Naive thymus-derived CD4-positive, alpha-beta T cell (primary cell): Measurements from ENCODE around the gene HPGDS. TPM values are rescaled to one million over a fixed set of nuclear protein-coding genes. Genes with fewer than 3 reads are reported as not detected.
A peak's percentile ranks its signal among the peaks of the same experiment; 100 is the strongest.

Experiments used
- ATAC-seq: fragments of 150-1000 bp; cut with Tn5 transposase; 2 replicates; pipeline ENCODE4 v1.10.0; 2021; ENCODE audit warnings: mild to moderate bottlenecking, moderate library complexity
- CTCF ChIA-PET: fragments of 350-600 bp; sonication (Branson Sonifier 250); formaldehyde crosslinking; loops from one replicate; lab custom pipeline; 2021; ENCODE audit warnings: antibody characterized with exemption; lab: Charles Lee
- POLR2A ChIA-PET: fragments of 350-600 bp; sonication (Branson Sonifier 250); formaldehyde crosslinking; loops from one replicate; lab custom pipeline; 2021; ENCODE audit warnings: antibody characterized with exemption, inconsistent platforms; lab: Charles Lee
- DNase-seq, 9 donors: peaks; one replicate each; pipeline versions ENCODE4 v3.0.0 to v3.0.0-alpha.2; 2020 to 2022; ENCODE audit warnings: mixed read lengths in 1 of 9
- H3K27ac ChIP-seq: one replicate; pipeline ENCODE4 v1.7.0; 2013; ENCODE audit warnings: mild to moderate bottlenecking, low read depth, low read length, moderate library complexity
- H3K27me3 ChIP-seq, 2 donors: one replicate each; pipeline ENCODE4 v1.7.0; 2013; ENCODE audit warnings: low read length in 2 of 2, mild to moderate bottlenecking in 2 of 2, moderate library complexity in 2 of 2; ENCODE audit not compliant: control insufficient read depth in 2 of 2, insufficient read depth in 2 of 2
- H3K36me3 ChIP-seq, 3 experiments: 1 replicate in 2 of 3; 2 replicates in 1 of 3; pipeline ENCODE4 v1.7.0; 2013; ENCODE audit warnings: low read length in 3 of 3, mild to moderate bottlenecking in 3 of 3, moderate library complexity in 1 of 3; ENCODE audit not compliant: insufficient read depth in 3 of 3, control insufficient read depth in 2 of 3
- H3K4me1 ChIP-seq, 2 donors: one replicate each; pipeline ENCODE4 v1.7.0; 2013; ENCODE audit warnings: low read length in 2 of 2, mild to moderate bottlenecking in 2 of 2, moderate library complexity in 1 of 2; ENCODE audit not compliant: control insufficient read depth in 2 of 2, insufficient read depth in 2 of 2
- H3K4me3 ChIP-seq: 2 replicates; pipeline ENCODE4 v1.7.0; 2013; ENCODE audit warnings: mild to moderate bottlenecking, low read length
- H3K9me3 ChIP-seq, 3 experiments: 1 replicate in 2 of 3; 2 replicates in 1 of 3; pipeline ENCODE4 v1.7.0; 2013; ENCODE audit warnings: low read length in 3 of 3; ENCODE audit not compliant: control insufficient read depth in 2 of 3
- H3K27ac Mint-ChIP-seq, 9 donors: one replicate each; pipeline ENCODE4 v1.8.0; 2020 to 2022; ENCODE audit warnings: mixed read lengths in 9 of 9, mild to moderate bottlenecking in 8 of 9, moderate library complexity in 5 of 9, inconsistent platforms in 2 of 9
- H3K27me3 Mint-ChIP-seq, 5 donors: one replicate each; pipeline ENCODE4 v1.8.0; 2021 to 2022; ENCODE audit warnings: mixed read lengths in 5 of 5, mild to moderate bottlenecking in 1 of 5
- H3K36me3 Mint-ChIP-seq, 5 donors: one replicate each; pipeline ENCODE4 v1.8.0; 2020 to 2022; ENCODE audit warnings: mixed read lengths in 5 of 5, mild to moderate bottlenecking in 3 of 5, inconsistent platforms in 1 of 5
- H3K4me1 Mint-ChIP-seq, 7 donors: one replicate each; pipeline ENCODE4 v1.8.0; 2020 to 2022; ENCODE audit warnings: mixed read lengths in 7 of 7, mild to moderate bottlenecking in 3 of 7, inconsistent platforms in 1 of 7
- H3K4me3 Mint-ChIP-seq, 10 donors: one replicate each; pipeline ENCODE4 v1.8.0; 2020 to 2022; ENCODE audit warnings: mild to moderate bottlenecking in 10 of 10, mixed read lengths in 10 of 10, moderate library complexity in 6 of 10, inconsistent platforms in 2 of 10
- H3K9me3 Mint-ChIP-seq, 11 donors: one replicate each; pipeline ENCODE4 v1.8.0; 2020 to 2022; ENCODE audit warnings: mixed read lengths in 11 of 11, mild to moderate bottlenecking in 4 of 11, inconsistent platforms in 1 of 11, moderate library complexity in 1 of 11
- intact Hi-C, 2 donors: fragments of 100-400 bp; cut with micrococcal nuclease; formaldehyde crosslinking; loops; one replicate each; pipeline ENCODE4 v1.15.1; 2023
- polyA plus RNA-seq, 2 donors: library from polyadenylated mRNA; unstranded; fragments of 300-500 nt; fragmentation: Illumina TruSeq; gene quantifications; one replicate each; pipeline ENCODE4 v1.2.3, GENCODE V29; 2021
- total RNA-seq, 6 experiments: library from RNA in 5 of 6; stranded (reverse) in 5 of 6; gene quantifications; 1 replicate in 5 of 6; 2 replicates in 1 of 6; pipeline ENCODE4 v1.2.3 and lab custom pipeline; 2021 to 2026

The HPGDS gene
- total and polyA plus RNA-seq, 7 experiments from 2014 or later: 0.72 to 2.3 TPM; not detected in 5

DNA sequence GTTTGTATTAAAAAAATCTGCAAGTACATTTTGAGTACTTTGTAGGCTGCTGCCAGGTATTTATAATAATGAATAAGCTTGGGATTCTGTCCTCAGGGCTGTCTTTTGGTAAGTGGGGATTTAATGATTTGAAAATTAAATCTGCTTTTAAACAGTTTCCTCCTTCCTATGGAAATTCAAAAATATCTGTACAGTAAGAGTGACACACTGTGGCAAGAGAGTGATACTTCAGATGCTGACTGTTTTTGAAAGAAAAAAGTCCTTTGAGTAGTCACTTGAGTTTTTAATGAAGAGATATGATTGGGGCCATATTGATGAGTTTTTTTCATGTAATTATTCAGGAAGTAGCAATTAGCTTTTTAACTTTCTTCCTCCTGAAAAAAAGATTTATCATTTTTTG, 85.8 kb downstream of the HPGDS start:
- ATAC-seq (no peak), DNase-seq (peak in 1 of 9 donors; percentile 1)
- Histone ChIP-seq H3K36me3 (peaks cover 0 to 13% (median 0%) of the 10 kb centered on the region in 3 experiments), H3K27me3 (no peaks in the 10 kb centered on the region), H3K4me3 (no peak overlapping the region), H3K4me1 (no peaks in the 10 kb centered on the region), H3K9me3 (no peaks in the 10 kb centered on the region), H3K27ac (no peak overlapping the region)
- POLR2A ChIA-PET: no interaction called here
- intact Hi-C loops: loop anchor here (5.0 kb wide), 3 partner anchors 360 to 470 kb away; no protein-coding TSS in a partner anchor
- H3K4me1 Mint-ChIP-seq: peaks cover 0 to 9% (median under 1%) of the 10 kb centered on the region in 7 donors
- H3K4me3 Mint-ChIP-seq: no peak overlapping the region
- peak overlapping the region in 1 of 9 donors; percentile 15 for H3K27ac Mint-ChIP-seq
- no peaks in the 10 kb centered on the region for H3K9me3 Mint-ChIP-seq
- H3K36me3 Mint-ChIP-seq: peaks cover 5 to 41% (median 12%) of the 10 kb centered on the region in 5 donors
- no peaks in the 10 kb centered on the region for H3K27me3 Mint-ChIP-seq
- CTCF ChIA-PET: no interaction called here

DNA sequence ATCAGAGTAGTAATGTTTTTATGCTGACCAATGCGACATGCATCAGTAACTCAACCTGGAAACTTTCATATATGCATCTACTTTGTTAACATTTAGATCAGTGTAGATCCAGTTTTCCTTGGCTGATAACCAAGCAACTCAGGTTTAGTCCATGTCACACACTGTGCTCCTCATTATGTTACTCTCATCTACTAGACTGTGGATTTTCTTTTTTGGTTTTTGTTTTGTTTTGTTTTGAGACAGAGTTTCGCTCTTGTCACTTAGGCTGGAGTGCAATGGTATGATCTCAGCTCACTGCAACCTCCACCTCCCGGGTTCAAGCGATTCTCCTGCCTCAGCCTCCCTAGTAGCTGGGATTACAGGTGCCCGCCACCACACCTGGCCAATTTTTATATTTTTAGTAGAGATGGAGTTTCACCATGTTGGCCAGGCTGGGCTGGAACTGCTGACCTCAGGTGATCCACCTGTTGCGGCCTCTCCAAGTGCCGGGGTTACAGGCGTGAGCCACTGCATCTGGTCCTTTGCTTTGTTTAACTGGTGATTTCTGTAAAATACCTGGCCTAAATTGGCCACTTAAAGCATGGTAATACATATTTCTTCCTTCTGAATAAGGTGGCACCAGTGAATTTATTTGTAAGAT, 86.4 kb downstream of the HPGDS start:
- Mint-ChIP-seq H3K4me3 (no peak overlapping the region), H3K4me1 (peaks cover 0 to 9% (median 0%) of the 10 kb centered on the region in 7 donors), H3K9me3 (no peaks in the 10 kb centered on the region), H3K27ac (peak overlapping the region in 1 of 9 donors; percentile 15), H3K27me3 (no peaks in the 10 kb centered on the region), H3K36me3 (peaks cover 5 to 43% (median 11%) of the 10 kb centered on the region in 5 donors)
- H3K36me3 ChIP-seq: peaks cover 0 to 12% (median 0%) of the 10 kb centered on the region in 3 experiments
- ATAC-seq (no peak), DNase-seq (no peak)
- H3K4me1 ChIP-seq: no peaks in the 10 kb centered on the region
- H3K9me3 ChIP-seq: no peaks in the 10 kb centered on the region
- CTCF ChIA-PET: no interaction called here
- no peaks in the 10 kb centered on the region for H3K27me3 ChIP-seq
- H3K27ac ChIP-seq: no peak overlapping the region
- intact Hi-C loops: loop anchor here (5.0 kb wide), 3 partner anchors 359 to 469 kb away; no protein-coding TSS in a partner anchor
- POLR2A ChIA-PET: no interaction called here
- no peak overlapping the region for H3K4me3 ChIP-seq

- H3K9me3 Mint-ChIP-seq: no peaks in the 10 kb centered on the region
- peaks cover 6 to 53% (median 19%) of the 10 kb centered on the region in 5 donors for H3K36me3 Mint-ChIP-seq
- Histone ChIP-seq H3K36me3 (peaks cover 4 to 19% (median 5%) of the 10 kb centered on the region in 3 experiments), H3K9me3 (no peaks in the 10 kb centered on the region), H3K27ac (no peak overlapping the region), H3K4me3 (no peak overlapping the region), H3K27me3 (no peaks in the 10 kb centered on the region), H3K4me1 (no peaks in the 10 kb centered on the region)
- POLR2A ChIA-PET: no interaction called here
- no peak overlapping the region for H3K27ac Mint-ChIP-seq
- intact Hi-C loops: no loop called here
- ATAC-seq (no peak), DNase-seq (no peak)
- peaks cover 0 to 9% (median 0%) of the 10 kb centered on the region in 7 donors for H3K4me1 Mint-ChIP-seq
- H3K27me3 Mint-ChIP-seq: no peaks in the 10 kb centered on the region
- CTCF ChIA-PET: no interaction called here
- H3K4me3 Mint-ChIP-seq: no peak overlapping the region
Measured at GRCh38 chr4:94253036-94253435, 89.6 kb downstream of the HPGDS start.

GRCh38 chr4:94251094-94251493, 91.5 kb downstream of the HPGDS start:
- no peaks in the 10 kb centered on the region for H3K27me3 ChIP-seq
- peaks cover 4 to 51% (median 19%) of the 10 kb centered on the region in 5 donors for H3K36me3 Mint-ChIP-seq
- H3K27me3 Mint-ChIP-seq: no peaks in the 10 kb centered on the region
- no peaks in the 10 kb centered on the region for H3K4me1 ChIP-seq
- H3K27ac Mint-ChIP-seq: no peak overlapping the region
- POLR2A ChIA-PET: no interaction called here
- no peak overlapping the region for H3K4me3 Mint-ChIP-seq
- intact Hi-C loops: loop anchor here in 1 of 2 donors (2.0 kb wide), 2 partner anchors 14 to 16 kb away; no protein-coding TSS in a partner anchor
- no peak overlapping the region for H3K27ac ChIP-seq
- H3K4me3 ChIP-seq: no peak overlapping the region
- peaks cover 4 to 28% (median 5%) of the 10 kb centered on the region in 3 experiments for H3K36me3 ChIP-seq
- no peaks in the 10 kb centered on the region for H3K9me3 Mint-ChIP-seq
- H3K9me3 ChIP-seq: no peaks in the 10 kb centered on the region
- peaks cover 0 to 9% (median 0%) of the 10 kb centered on the region in 7 donors for H3K4me1 Mint-ChIP-seq
- DNase-seq (no peak), ATAC-seq (no peak)
- CTCF ChIA-PET: no interaction called here

Other genes starting within 250 kb of the HPGDS start
- 10 to 100 TPM; 15.9 to 34.2 (median 30.4) TPM for gene SMARCAD1, start 135.0 kb downstream of the HPGDS start, total RNA-seq
- gene SMARCAD1, start 135.0 kb downstream of the HPGDS start, polyA plus RNA-seq: 10 to 100 TPM; 12.6 to 13.0 TPM
- 10 to 100 TPM; 14.4 to 61.7 (median 31.4) TPM for gene PDLIM5, start 109.1 kb upstream of the HPGDS start, total RNA-seq
- 10 to 100 TPM; 38.1 to 42.0 TPM for gene PDLIM5, start 109.1 kb upstream of the HPGDS start, polyA plus RNA-seq